Activated CD4-positive, alpha-beta T cell treated with anti-CD3 and anti-CD28 coated beads for 48 hours (primary cell): ENCODE results near the gene CDIPT.

ENCODE experiments used
- DNase-seq: peaks from one replicate; pipeline ENCODE4 v3.0.0-alpha.2; 2020

CDIPT gene

GRCh38 chr16:29824589-29825144, 38.4 kb downstream of the CDIPT start:
- no peak for DNase-seq

- DNase-seq = no peak
Measured at GRCh38 chr16:29821643-29822115, 41.3 kb downstream of the CDIPT start.

- peak; percentile 71 for DNase-seq
Measured at GRCh38 chr16:29820730-29821642, 42.0 kb downstream of the CDIPT start.

GRCh38 chr16:29820271-29820701, 42.7 kb downstream of the CDIPT start, which contains the start of gene MVP:
TSS of gene MVP (plus strand) at chr16:29820462. CDS start at chr16:29830550, 10,088 bp downstream.
- peak; percentile 72 for DNase-seq

- DNase-seq = no peak
Measured at GRCh38 chr16:29819506-29819905, 43.5 kb downstream of the CDIPT start.

- DNase-seq = no peak
Measured at GRCh38 chr16:29818082-29818481, 44.9 kb downstream of the CDIPT start.

- DNase-seq = peak; percentile 84
Measured at GRCh38 chr16:29816694-29817441, 46.2 kb downstream of the CDIPT start.

- DNase-seq = peak; percentile 99
Measured at GRCh38 chr16:29815793-29816693, 47.0 kb downstream of the CDIPT start, which contains the start of gene PAGR1. TSS of gene PAGR1 (plus strand) at chr16:29816152. CDS start at chr16:29816526, 374 bp downstream.

GRCh38 chr16:29815032-29815721, 47.8 kb downstream of the CDIPT start:
- DNase-seq = peak; percentile 72

GRCh38 chr16:29814592-29814991, 48.4 kb downstream of the CDIPT start:
- no peak for DNase-seq

- no peak for DNase-seq
Measured at GRCh38 chr16:29813644-29814562, 49.1 kb downstream of the CDIPT start.

GRCh38 chr16:29812754-29813643, 50.0 kb downstream of the CDIPT start:
- DNase-seq = no peak

GRCh38 chr16:29811896-29812665, 50.9 kb downstream of the CDIPT start, which contains the start of gene PRRT2:
TSS of gene PRRT2 (plus strand) at chr16:29812193. CDS start at chr16:29813055, 862 bp downstream.
- DNase-seq = peak; percentile 66

- peak; percentile 86 for DNase-seq
Measured at GRCh38 chr16:29811170-29811895, 51.7 kb downstream of the CDIPT start.

GRCh38 chr16:29810699-29811169, 52.3 kb downstream of the CDIPT start:
- DNase-seq = no peak

GRCh38 chr16:29809850-29810698, 53.0 kb downstream of the CDIPT start:
- DNase-seq = peak; percentile 54
